ENCODE measurements around the gene KCNMA1. TPM values are rescaled to one million over a fixed set of nuclear protein-coding genes. Genes with fewer than 3 reads are reported as not detected.

KCNMA1 gene
- total and polyA plus RNA-seq, 2 donors (not counting 1 experiment from before 2014, with no cell fraction given): 0.82 to 3.1 TPM

DNA sequence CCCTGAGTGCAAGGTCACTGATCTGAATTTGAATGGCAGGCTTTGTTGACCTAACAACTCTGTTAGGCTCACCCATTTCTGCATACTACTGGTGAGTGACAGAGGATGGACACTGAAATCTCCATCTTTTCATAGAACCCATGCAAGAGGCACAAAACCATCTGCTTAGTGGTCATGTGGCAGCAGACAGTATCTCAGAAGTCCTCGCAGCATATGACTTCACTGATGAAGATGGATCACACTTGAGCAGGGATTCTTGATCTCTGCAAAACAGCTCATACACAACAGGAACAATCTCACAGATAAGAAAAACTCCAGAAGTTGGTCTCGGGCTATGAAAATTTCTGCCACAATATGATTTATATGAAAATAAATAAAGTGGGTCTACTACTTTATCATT lies 487.9 kb downstream of the KCNMA1 start:
- 100% methylated on average over 1 of the region's 2 CpGs for WGBS (ENCODE audit: insufficient coverage)
- Mint-ChIP-seq H3K27ac (no peak overlapping the region), H3K4me1 (no peaks in the 10 kb centered on the region), H3K4me3 (no peak overlapping the region), H3K27me3 (peaks cover 3% of the 10 kb centered on the region), H3K9me3 (ENCODE audit: insufficient read depth) (no peaks in the 10 kb centered on the region)
- no peak overlapping the region for H3K4me2 ChIP-seq (replicated peaks; ENCODE audit: low read depth, low read length, poor library complexity, severe bottlenecking)
- H3K27ac ChIP-seq (ENCODE audit: low read length in 2 of 2): no peak overlapping the region
- no peaks in the 10 kb centered on the region for H3K36me3 ChIP-seq (replicated peaks in 1 of 2; ENCODE audit: control extremely low read depth in 1 of 2, control insufficient read depth in 1 of 2, extremely low read depth in 1 of 2, insufficient read depth in 2 of 2, low read length in 1 of 2)
- no peaks in the 10 kb centered on the region for H4K20me1 ChIP-seq (ENCODE audit: control insufficient read depth, insufficient read depth, low read length, poor library complexity, severe bottlenecking)
- no peaks in the 10 kb centered on the region for H3K27me3 ChIP-seq (replicated peaks in 1 of 4; ENCODE audit: control extremely low read depth in 1 of 4, control insufficient read depth in 3 of 4, insufficient read depth in 4 of 4, low read length in 3 of 4)
- POLR2A ChIA-PET: no interaction called here
- H3K4me3 ChIP-seq (ENCODE audit: control extremely low read depth in 1 of 5, extremely low read depth in 1 of 5, insufficient read depth in 1 of 5, low read depth in 2 of 5, low read length in 4 of 5): no peak overlapping the region
- no peak overlapping the region for H2AFZ ChIP-seq (ENCODE audit: insufficient read depth, low read depth, low read length, poor library complexity, severe bottlenecking)
- CTCF ChIA-PET: no interaction called here
- DNase-seq (no peak), ATAC-seq (ENCODE audit: low read depth) (no peak)
- no peak overlapping the region for H3K9ac ChIP-seq (ENCODE audit: low read length)
- no peaks in the 10 kb centered on the region for H3K79me2 ChIP-seq (ENCODE audit: control insufficient read depth, insufficient read depth, low read length)
- TF ChIP-seq, protein P1, sequence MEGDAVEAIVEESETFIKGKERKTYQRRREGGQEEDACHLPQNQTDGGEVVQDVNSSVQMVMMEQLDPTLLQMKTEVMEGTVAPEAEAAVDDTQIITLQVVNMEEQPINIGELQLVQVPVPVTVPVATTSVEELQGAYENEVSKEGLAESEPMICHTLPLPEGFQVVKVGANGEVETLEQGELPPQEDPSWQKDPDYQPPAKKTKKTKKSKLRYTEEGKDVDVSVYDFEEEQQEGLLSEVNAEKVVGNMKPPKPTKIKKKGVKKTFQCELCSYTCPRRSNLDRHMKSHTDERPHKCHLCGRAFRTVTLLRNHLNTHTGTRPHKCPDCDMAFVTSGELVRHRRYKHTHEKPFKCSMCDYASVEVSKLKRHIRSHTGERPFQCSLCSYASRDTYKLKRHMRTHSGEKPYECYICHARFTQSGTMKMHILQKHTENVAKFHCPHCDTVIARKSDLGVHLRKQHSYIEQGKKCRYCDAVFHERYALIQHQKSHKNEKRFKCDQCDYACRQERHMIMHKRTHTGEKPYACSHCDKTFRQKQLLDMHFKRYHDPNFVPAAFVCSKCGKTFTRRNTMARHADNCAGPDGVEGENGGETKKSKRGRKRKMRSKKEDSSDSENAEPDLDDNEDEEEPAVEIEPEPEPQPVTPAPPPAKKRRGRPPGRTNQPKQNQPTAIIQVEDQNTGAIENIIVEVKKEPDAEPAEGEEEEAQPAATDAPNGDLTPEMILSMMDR (IDR thresholded peaks at IDR 0.05): no peak
- TF ChIP-seq EZH2 (IDR thresholded peaks at IDR 0.05; ENCODE audit: borderline replicate concordance, insufficient read depth, low read depth, low read length, poor library complexity, severe bottlenecking): no peak
- no peaks in the 10 kb centered on the region for H3K9me3 ChIP-seq (ENCODE audit: control extremely low read depth in 1 of 3, control insufficient read depth in 2 of 3, insufficient read depth in 1 of 3, low read length in 2 of 3)
- intact Hi-C loops (cut with micrococcal nuclease): no loop called here
- no peaks in the 10 kb centered on the region for H3K4me1 ChIP-seq (ENCODE audit: control insufficient read depth in 2 of 2, insufficient read depth in 2 of 2, low read length in 2 of 2)

DNA sequence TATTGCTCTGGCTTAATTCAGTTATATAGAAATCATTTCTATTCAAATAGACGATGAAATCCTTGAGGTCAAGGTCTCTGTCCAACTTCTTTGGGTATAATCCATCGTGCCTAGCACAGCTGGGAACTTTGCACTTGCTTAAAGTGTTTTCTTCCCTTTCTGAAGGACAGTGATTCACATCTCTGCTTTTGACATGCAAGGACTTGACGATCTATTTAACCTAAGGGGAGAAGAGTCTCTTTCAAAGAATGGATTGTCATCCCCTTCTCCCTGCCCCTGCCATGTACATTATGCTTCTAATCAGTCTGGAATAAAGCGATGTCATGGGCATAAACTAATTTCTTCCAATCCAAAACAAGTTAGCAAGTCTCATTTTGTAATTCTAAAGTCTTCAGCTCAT lies 488.6 kb downstream of the KCNMA1 start:
- H3K4me2 ChIP-seq (replicated peaks; ENCODE audit: low read depth, low read length, poor library complexity, severe bottlenecking): no peak overlapping the region
- CTCF ChIA-PET: interaction anchor here (0.9 kb wide), 2 partner anchors 12 to 19 kb away, joined by 3 read pairs; no protein-coding TSS in a partner anchor
- Mint-ChIP-seq H3K4me3 (no peak overlapping the region), H3K9me3 (ENCODE audit: insufficient read depth) (no peaks in the 10 kb centered on the region), H3K27me3 (peaks cover 3% of the 10 kb centered on the region), H3K27ac (no peak overlapping the region), H3K4me1 (no peaks in the 10 kb centered on the region)
- TF ChIP-seq EZH2 (IDR thresholded peaks at IDR 0.05; ENCODE audit: borderline replicate concordance, insufficient read depth, low read depth, low read length, poor library complexity, severe bottlenecking): no peak
- TF ChIP-seq, protein P1 (IDR thresholded peaks at IDR 0.05): no peak
- ATAC-seq (ENCODE audit: low read depth) (no peak), DNase-seq (no peak)
- H2AFZ ChIP-seq (ENCODE audit: insufficient read depth, low read depth, low read length, poor library complexity, severe bottlenecking): no peak overlapping the region
- no peaks in the 10 kb centered on the region for H3K79me2 ChIP-seq (ENCODE audit: control insufficient read depth, insufficient read depth, low read length)
- intact Hi-C loops (cut with micrococcal nuclease): no loop called here
- H3K4me3 ChIP-seq (ENCODE audit: control extremely low read depth in 1 of 5, extremely low read depth in 1 of 5, insufficient read depth in 1 of 5, low read depth in 2 of 5, low read length in 4 of 5): no peak overlapping the region
- WGBS (ENCODE audit: insufficient coverage): no CpG with 5 or more reads among the region's 4 CpGs
- no peak overlapping the region for H3K27ac ChIP-seq (ENCODE audit: low read length in 2 of 2)
- no peaks in the 10 kb centered on the region for H3K9me3 ChIP-seq (ENCODE audit: control extremely low read depth in 1 of 3, control insufficient read depth in 2 of 3, insufficient read depth in 1 of 3, low read length in 2 of 3)
- no peak overlapping the region for H3K9ac ChIP-seq (ENCODE audit: low read length)
- POLR2A ChIA-PET: no interaction called here
- H3K36me3 ChIP-seq (replicated peaks in 1 of 2; ENCODE audit: control extremely low read depth in 1 of 2, control insufficient read depth in 1 of 2, extremely low read depth in 1 of 2, insufficient read depth in 2 of 2, low read length in 1 of 2): no peaks in the 10 kb centered on the region
- no peaks in the 10 kb centered on the region for H3K4me1 ChIP-seq (ENCODE audit: control insufficient read depth in 2 of 2, insufficient read depth in 2 of 2, low read length in 2 of 2)
- no peaks in the 10 kb centered on the region for H4K20me1 ChIP-seq (ENCODE audit: control insufficient read depth, insufficient read depth, low read length, poor library complexity, severe bottlenecking)
- no peaks in the 10 kb centered on the region for H3K27me3 ChIP-seq (replicated peaks in 1 of 4; ENCODE audit: control extremely low read depth in 1 of 4, control insufficient read depth in 3 of 4, insufficient read depth in 4 of 4, low read length in 3 of 4)

Measured in B cell (primary cell).